Measurements from ENCODE around the gene KIFAP3.

- TF ChIP-seq POLR2A (IDR thresholded peaks at IDR 0.05), result no peak
- TF ChIP-seq CTCF (IDR thresholded peaks at IDR 0.05 in 4 of 5, conservative IDR thresholded peaks at IDR 0.05 in 1 of 5), result no peak
These were observed 5.6 kb downstream of the KIFAP3 start for GRCh38 chr1:170068923-170069322.
